Measurements from ENCODE around the gene KIF3A. TPM values are rescaled to one million over a fixed set of nuclear protein-coding genes. Genes with fewer than 3 reads are reported as not detected.

Gene KIF3A
- total and polyA plus RNA-seq, 2 donors = 3.4 to 17.6 TPM

DNA sequence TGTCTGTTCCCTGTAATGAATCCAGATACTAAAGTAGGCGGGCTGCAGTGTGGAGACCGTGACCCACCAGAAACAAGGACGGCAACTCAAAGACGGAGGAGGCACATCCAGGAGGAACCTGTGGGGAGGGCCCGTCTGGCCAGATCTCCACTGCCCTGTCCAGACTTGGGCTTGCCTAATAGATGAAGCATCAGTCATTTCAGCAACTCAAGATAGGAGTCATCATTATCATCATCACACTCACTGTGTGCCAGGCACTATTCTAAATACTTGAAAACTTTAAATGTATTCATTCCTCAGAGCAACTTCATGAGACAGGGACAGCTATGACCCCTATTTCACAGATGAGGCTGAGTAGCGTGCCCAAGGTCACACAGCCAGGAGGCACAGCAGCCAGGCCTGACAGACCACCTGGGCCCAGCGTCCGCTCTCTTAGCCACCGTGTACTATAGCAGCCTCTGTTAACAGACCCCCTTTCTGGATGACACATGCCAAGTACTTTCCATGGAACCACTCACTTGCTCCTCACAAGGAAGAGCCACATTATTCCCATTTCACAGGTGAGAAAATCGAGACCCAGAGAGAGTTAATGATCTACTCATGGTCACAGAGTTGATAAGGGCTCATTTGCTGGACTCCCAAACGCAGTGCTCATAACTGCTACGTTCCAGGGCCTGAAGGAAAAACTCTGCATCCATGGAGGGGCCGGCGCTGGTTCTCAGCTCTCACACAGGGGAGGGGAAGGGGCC, 68.5 kb downstream of the KIF3A start:
- H3K36me3 ChIP-seq (ENCODE audit: insufficient read depth) = no peaks in the 10 kb centered on the region
- DNase-seq (ENCODE audit: extremely low spot score) = no peak
- WGBS = 91% methylated on average over 14 of the region's 14 CpGs
- H3K4me3 ChIP-seq (ENCODE audit: low read depth, low read length) = no peak overlapping the region
- no peaks in the 10 kb centered on the region for H3K4me1 ChIP-seq (ENCODE audit: insufficient read depth)
- no peak overlapping the region for H3K27ac ChIP-seq (ENCODE audit: low read depth)

DNA sequence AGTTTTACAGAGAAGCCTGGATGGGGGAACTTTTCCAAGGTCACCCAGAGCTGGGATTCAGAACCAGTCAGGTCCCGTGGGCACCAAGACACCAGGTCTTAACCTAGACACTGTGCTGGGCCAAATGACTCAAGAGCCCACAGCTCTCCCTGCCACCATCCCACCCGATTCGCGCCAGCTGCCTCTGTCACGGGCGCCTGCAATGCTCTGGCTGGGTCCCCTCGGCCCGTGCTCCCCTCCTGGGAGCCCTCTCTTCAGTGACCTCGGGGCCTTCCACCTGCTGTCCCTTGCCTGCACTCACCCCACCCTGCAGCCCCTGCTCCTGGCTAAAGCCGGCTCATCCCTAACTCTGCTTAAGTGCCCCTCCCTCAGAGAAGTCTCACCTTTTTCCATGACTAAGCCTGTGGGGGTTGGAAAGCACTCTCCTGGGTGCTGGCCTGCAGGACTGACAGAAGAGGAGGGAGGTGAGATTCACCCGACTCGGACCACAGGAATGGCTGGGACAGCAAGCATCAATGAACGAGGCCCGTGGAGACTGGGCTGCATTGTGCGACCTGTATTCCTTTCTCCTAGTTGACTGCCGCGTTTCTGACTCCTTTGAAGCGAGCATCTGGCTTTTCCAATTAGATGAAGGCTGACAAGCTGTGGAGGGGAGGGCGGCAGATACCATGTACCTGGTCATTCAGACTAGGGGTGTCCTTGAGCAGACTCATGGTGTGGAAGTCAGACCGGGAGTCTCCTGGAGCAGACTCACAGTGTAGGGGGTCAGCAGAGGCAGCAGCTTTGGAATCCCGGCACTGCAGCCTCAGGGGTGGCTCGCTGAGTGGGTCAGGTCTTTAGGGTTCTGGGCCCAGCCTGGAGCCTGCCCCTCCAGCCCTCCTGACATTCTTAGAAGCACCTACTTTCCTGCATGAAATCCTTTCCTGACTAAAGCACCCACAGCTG, 69.3 kb downstream of the KIF3A start:
- Histone ChIP-seq H3K36me3 (ENCODE audit: insufficient read depth) (no peaks in the 10 kb centered on the region), H3K4me1 (ENCODE audit: insufficient read depth) (no peaks in the 10 kb centered on the region), H3K4me3 (ENCODE audit: low read depth, low read length) (no peak overlapping the region), H3K27ac (ENCODE audit: low read depth) (no peak overlapping the region)
- WGBS = 78% methylated on average over 22 of the region's 22 CpGs
- DNase-seq (ENCODE audit: extremely low spot score) = no peak

DNA sequence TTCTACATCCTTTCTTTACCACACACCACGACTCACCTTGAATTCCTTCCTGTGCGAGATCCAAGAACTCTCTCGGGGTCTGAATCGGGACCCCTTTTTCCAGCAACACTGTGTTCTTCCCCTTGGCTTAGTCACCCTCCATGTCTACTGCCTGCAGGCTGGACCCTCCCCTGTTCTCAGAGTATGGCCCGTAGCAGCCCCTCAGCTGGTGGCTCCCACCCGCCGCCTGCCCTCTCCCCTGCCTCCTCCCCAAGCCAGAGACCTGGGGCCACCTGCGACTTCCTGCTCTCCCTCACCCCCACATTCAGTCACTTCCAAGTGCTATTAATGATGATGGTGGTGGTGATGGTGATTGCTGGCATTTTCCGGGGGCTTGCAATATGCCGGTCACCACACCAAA, 70.0 kb downstream of the KIF3A start:
- Histone ChIP-seq H3K4me1 (ENCODE audit: insufficient read depth) (no peaks in the 10 kb centered on the region), H3K27ac (ENCODE audit: low read depth) (no peak overlapping the region), H3K4me3 (ENCODE audit: low read depth, low read length) (no peak overlapping the region), H3K36me3 (ENCODE audit: insufficient read depth) (no peaks in the 10 kb centered on the region)
- 89% methylated on average over 10 of the region's 10 CpGs for WGBS
- DNase-seq (ENCODE audit: extremely low spot score) = no peak

DNA sequence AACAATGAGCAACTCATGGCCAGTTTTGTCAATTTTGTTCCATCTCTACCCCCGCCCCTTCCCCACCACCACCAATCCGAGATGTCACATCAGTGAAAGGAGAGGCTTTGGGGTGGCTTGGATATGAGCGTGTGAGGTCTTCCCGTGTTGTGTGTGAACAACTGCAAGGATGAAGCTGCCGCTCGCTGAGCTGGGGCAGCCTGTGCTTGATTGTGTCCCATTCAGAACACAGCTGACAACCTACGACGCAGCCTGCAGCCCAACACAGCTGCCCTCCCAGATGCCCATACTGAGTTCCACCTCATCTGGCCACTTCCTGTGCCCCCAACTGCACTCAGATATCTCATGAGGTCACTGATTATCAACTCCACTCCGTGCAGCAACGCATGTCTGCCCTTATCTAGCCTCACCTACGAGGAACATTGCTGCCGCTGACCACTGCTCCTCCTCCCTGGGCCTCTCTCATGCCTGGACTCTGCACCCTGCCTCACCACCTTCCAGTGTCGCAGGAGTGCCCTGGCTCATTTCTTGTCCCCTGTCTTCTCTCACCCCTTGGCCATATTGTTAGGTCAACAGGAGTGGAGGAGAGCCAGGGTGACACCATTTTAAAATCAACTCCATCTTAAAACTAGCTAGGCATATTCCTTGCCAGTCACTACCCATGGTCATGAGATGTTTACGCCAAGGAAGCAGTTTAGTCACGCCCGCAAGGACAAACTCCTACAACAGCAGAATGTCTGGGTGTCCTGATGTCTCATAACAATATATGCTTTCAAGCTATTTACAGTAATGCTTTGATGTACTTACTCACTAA, 70.8 kb downstream of the KIF3A start:
- Histone ChIP-seq H3K4me3 (ENCODE audit: low read depth, low read length) (no peak overlapping the region), H3K4me1 (ENCODE audit: insufficient read depth) (no peaks in the 10 kb centered on the region), H3K36me3 (ENCODE audit: insufficient read depth) (no peaks in the 10 kb centered on the region), H3K27ac (ENCODE audit: low read depth) (no peak overlapping the region)
- DNase-seq (ENCODE audit: extremely low spot score) = no peak
- WGBS = 86% methylated on average over 16 of the region's 16 CpGs

DNA sequence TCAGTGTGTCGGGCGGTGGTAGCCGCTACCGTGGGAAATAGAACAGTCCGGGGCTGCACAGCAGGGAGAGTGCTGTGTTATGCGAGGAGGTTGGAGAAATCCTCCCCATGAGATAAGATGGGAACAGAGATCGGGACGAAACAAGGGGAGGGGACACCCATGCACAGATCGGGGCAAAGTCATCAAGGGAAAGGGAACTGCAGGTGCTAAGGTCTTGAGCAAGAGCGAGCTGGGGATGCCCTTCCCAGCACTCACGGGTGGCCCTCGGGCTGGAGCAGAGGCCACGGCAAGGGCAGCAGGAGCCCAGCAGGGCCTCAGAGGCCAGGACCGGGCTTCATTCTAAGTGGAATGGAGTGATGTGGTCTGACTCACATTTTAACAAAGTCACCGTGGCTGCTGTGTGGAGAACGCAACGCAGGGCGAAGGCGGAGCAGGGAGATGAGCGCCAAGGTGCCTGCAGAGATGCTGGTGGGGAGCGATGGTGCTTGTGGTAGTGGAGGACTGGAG, 71.7 kb downstream of the KIF3A start:
- Histone ChIP-seq H3K36me3 (ENCODE audit: insufficient read depth) (no peaks in the 10 kb centered on the region), H3K27ac (ENCODE audit: low read depth) (no peak overlapping the region), H3K4me1 (ENCODE audit: insufficient read depth) (no peaks in the 10 kb centered on the region), H3K4me3 (ENCODE audit: low read depth, low read length) (no peak overlapping the region)
- WGBS = 91% methylated on average over 21 of the region's 21 CpGs
- DNase-seq (ENCODE audit: extremely low spot score) = no peak

DNA sequence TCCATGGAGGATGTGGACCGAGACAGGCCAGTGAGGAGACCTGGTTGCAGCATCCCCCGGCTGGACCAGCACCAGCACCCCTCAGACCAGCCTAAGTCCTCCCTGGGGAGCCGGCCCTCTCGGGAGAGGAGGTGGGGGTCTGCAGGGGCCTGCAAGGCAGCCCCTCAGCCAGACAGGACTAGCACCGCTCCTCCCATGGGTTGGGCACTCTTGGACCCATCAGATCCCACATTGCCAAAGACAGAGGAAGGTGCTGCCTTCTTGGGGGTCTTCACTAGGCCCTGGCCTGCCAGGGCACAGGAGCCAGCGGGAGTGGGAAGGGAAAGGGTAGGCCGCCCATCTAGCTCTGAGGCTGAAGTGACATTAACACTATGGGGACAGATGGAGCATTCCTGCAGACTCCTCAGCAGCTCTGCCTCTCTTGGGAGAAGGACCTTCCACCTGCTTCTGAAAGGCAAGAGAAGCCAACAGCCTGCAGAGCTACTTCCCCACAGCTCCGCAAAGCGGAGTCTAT, 72.6 kb downstream of the KIF3A start:
- H3K36me3 ChIP-seq (ENCODE audit: insufficient read depth) = no peaks in the 10 kb centered on the region
- WGBS = 98% methylated on average over 9 of the region's 9 CpGs

DNA sequence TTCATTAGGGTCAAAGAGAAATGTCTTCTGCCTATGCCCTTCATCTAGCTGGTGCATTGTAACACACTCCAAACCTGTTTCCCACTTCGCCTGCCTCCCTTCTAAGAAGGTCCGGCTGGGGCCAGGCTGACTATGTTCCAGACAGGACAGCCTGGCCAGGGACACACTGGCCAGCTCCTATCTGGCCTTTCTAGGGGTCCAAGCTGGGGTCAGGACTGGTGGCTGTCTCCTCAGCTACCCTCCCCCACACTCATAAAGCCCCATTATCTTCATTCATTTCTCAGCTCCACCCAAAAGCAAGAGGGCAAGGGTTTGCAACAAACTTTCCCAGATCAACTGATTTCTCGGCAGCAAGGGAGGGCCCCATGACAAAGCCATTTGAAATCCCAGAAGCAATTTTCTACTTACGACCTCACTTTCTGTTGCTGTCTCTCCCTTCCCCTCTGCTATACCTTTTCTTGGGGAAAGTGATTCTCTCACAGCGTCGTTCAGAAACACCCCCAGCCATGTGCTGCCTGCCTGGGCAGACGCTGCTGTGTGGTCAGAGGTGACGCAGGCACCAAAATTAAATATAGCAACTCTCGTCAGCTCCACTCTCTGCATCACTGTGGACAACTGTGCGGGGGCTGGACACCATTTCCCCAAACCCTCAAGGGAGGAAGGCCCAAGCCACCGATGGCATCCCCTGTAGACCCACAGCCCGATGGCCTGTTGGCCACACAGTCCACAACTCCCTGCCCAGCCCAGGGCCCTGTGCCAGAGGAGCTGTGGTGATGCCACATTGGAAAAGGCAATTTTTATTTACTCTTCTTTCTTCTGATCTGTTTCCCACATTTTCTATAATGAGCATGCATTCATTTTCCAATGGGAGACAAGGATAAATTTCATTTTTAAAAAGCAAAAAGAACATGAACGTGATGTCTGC, 73.3 kb downstream of the KIF3A start:
- Histone ChIP-seq H3K36me3 (ENCODE audit: insufficient read depth) (no peaks in the 10 kb centered on the region), H3K27ac (ENCODE audit: low read depth) (no peak overlapping the region), H3K4me3 (ENCODE audit: low read depth, low read length) (no peak overlapping the region), H3K4me1 (ENCODE audit: insufficient read depth) (no peaks in the 10 kb centered on the region)
- 79% methylated on average over 13 of the region's 13 CpGs for WGBS
- DNase-seq (ENCODE audit: extremely low spot score) = no peak

More for the DNA sequence above, 72.6 kb downstream of the KIF3A start:
- no peak for DNase-seq (ENCODE audit: extremely low spot score)
- no peak overlapping the region for H3K4me3 ChIP-seq (ENCODE audit: low read depth, low read length)
- H3K27ac ChIP-seq (ENCODE audit: low read depth) = no peak overlapping the region
- no peaks in the 10 kb centered on the region for H3K4me1 ChIP-seq (ENCODE audit: insufficient read depth)

DNA sequence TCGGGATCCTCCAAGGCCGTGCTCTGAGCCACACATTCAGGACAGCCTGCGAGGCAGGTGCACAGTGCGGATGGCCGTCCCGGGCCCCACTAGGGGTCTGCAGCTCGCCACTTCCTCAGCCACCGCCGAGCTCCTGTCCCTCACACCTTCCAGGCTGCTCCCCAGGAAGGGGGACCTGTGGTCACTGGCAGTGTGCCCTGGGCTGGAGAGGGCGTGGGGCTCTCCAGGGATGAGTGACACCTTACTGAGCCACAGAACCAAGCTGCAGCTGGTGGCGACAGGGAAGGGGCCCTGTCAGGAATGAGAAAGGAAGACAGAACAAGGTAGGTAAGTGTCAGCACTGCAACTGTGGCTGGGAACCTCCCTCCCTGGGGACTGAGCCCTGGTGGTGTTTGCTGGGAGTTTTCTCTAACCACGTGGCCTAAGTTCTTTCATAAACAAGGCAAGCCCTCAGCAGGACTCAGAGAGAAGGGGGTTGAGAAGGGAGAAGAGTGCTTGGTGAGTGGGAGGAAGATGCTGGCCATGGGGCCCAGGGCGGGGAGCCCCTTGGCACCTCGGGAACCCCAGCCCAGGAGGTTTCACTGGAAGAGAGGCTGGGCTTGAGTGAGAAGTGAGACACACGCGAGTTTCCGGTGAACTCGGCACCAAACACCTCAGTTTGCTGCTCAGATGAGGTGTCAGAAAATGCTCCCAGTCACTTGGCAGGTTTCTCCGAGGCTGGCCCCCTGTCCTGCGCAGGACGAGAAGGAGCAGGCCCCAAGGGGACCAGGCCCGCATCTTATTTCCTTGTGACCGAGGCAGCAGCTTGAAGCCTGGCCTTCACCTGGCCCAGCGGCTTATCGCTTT, 74.2 kb downstream of the KIF3A start:
- WGBS = 78% methylated on average over 25 of the region's 25 CpGs

DNA sequence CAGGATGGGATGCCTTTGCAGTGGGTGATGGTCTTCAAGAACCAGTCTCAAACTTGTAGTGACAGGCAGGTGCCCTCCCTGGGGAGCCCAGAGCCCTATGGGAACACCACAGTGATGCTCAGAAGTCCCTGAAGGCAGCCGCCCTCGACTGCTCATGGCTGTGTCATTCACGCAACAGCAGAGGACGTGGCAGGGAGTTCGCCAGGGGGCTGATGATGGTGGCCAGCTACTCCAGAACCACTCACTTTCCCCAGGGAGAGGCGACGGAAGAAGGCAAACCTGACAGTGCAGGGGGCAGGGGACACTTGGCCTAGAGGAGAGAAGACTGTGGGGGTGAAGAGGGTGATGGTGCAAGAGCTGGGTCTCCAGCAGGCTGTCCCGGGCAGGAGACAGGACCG, 75.3 kb downstream of the KIF3A start:
- no peak overlapping the region for H3K27ac ChIP-seq (ENCODE audit: low read depth)
- WGBS = 94% methylated on average over 9 of the region's 9 CpGs
- H3K4me3 ChIP-seq (ENCODE audit: low read depth, low read length) = no peak overlapping the region
- no peak for DNase-seq (ENCODE audit: extremely low spot score)
- H3K4me1 ChIP-seq (ENCODE audit: insufficient read depth) = no peaks in the 10 kb centered on the region
- no peaks in the 10 kb centered on the region for H3K36me3 ChIP-seq (ENCODE audit: insufficient read depth)

More for the DNA sequence above, 74.2 kb downstream of the KIF3A start:
- Histone ChIP-seq H3K27ac (ENCODE audit: low read depth) (no peak overlapping the region), H3K4me1 (ENCODE audit: insufficient read depth) (no peaks in the 10 kb centered on the region), H3K36me3 (ENCODE audit: insufficient read depth) (no peaks in the 10 kb centered on the region), H3K4me3 (ENCODE audit: low read depth, low read length) (no peak overlapping the region)
- no peak for DNase-seq (ENCODE audit: extremely low spot score)

DNA sequence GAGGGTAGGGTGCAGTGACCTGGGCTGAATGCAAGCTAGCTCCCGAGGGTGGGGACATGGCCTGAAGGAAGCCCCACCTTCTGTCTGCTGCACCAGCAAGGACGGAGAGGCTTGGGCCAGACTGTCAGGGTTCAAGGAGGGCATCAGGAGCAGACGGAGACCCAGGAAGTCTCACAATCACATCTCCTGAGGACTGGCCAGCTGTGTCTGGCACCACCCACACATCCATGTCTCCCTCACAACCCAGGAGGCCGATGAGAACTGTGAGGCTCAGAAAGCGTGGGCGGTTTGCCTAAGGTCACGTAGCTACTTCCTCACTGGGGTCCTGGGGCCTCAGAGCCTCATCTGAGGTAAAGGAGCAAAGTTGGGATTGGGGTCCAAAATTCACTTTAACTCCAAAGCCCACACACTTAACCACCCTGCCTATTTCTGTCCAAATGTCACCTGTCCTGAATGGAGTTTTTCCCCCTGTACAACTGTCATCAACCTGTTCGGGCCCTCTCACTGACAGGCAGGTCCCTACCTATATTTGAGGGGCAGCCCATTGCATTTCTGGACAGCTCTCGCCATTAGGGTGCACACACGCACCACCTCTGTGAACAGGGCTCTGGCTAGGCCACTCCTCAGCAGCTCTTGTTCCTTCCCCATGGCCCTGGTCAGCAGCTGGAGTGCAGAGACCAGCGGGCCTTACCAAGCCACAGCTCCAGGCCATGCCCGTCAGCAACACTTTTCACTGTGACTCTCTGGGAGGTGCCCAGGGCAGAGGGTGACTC, 75.9 kb downstream of the KIF3A start:
- 87% methylated on average over 12 of the region's 12 CpGs for WGBS

More for the DNA sequence above, 75.9 kb downstream of the KIF3A start:
- DNase-seq (ENCODE audit: extremely low spot score) = no peak
- H3K36me3 ChIP-seq (ENCODE audit: insufficient read depth) = no peaks in the 10 kb centered on the region
- no peaks in the 10 kb centered on the region for H3K4me1 ChIP-seq (ENCODE audit: insufficient read depth)
- H3K4me3 ChIP-seq (ENCODE audit: low read depth, low read length) = no peak overlapping the region
- H3K27ac ChIP-seq (ENCODE audit: low read depth) = no peak overlapping the region
